DMS53 treated with DMSO at 0.1 percent for 48 hours (cell line): ENCODE results near the gene RAD17.
"Not testable (repeated sequence)": the region's sequence is repeated elsewhere in the genome, so short reads cannot be mapped to it uniquely, and the experiment has no call there.

ENCODE experiments used
- DNase-seq: peaks from one replicate; lab custom pipeline; 2025; ENCODE audit not compliant: unreplicated experiment; lab: John Stamatoyannopoulos, UW

The RAD17 gene, protein sequence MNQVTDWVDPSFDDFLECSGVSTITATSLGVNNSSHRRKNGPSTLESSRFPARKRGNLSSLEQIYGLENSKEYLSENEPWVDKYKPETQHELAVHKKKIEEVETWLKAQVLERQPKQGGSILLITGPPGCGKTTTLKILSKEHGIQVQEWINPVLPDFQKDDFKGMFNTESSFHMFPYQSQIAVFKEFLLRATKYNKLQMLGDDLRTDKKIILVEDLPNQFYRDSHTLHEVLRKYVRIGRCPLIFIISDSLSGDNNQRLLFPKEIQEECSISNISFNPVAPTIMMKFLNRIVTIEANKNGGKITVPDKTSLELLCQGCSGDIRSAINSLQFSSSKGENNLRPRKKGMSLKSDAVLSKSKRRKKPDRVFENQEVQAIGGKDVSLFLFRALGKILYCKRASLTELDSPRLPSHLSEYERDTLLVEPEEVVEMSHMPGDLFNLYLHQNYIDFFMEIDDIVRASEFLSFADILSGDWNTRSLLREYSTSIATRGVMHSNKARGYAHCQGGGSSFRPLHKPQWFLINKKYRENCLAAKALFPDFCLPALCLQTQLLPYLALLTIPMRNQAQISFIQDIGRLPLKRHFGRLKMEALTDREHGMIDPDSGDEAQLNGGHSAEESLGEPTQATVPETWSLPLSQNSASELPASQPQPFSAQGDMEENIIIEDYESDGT

DNA sequence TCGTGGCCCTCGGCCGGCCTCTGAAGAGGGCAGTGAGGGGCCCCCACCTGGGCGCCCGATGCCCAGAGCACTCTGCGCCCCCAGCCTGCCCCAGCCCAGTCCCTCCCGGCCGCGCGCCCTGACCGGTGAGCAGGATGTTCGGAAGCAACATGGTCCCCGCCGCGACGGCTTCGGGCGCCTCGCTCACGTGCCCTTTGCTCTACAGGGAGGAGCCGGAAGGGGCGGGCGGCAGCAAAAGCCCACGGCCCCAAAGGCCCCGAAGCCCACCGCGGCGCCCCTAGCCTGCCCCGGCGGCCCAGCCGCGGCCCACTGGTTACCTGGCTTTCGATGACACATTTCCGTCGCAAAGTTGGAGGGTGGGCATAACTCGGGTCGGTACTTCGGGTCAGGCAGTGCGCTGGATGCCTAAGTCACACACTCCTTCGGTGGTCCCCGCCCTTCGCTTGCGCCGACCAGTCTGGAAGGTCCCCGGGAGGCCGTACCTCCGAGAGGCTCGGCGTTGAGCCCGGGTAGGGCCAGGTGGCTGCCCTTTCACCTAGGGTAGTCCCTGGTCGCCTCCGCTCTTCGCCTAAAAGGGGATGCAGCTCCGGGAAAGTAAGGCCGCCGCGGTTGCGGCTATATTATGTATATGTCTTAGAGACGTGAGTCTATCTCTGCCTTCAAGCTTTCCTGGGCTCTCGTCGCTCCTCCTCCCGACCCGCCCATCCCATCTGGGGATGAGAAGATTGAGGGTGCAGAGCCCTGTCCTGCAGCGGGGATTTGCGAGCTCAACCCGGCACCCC lies at the start of gene RAD17, which contains the start of the genes AK6 and TAF9:
RAD17 (plus strand) TSS at position 479 of the 782 bp plus-strand sequence. CDS start 2,391 bp downstream, outside the sequence.
AK6 (minus strand) TSS at position 181 of the 782 bp plus-strand sequence; CDS start at position 151, 30 bp downstream.
TAF9 (minus strand) TSS at position 181 of the 782 bp plus-strand sequence. CDS start 3,783 bp downstream, outside the sequence.
- peak; percentile 88 for DNase-seq

DNA sequence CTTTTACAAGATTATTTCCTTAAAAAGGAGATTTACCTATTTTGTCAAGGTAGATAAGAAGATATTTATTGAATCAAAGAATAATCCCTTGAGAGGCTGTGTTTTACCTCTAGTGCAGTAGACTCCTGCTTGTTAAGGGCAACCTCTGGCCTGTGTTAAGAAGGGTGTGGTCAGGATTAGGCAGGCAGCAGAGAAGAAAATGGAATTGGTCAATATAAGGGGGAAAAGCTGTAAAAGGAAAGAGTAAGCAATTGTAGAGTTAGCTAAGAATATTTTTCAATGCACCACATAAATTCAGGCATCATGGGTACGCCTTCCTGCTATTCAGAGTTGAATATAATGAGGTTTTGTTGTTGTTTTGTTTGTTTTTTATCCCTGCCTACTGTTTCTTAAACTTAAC lies 43.3 kb upstream of the RAD17 start:
- no peak for DNase-seq

DNA sequence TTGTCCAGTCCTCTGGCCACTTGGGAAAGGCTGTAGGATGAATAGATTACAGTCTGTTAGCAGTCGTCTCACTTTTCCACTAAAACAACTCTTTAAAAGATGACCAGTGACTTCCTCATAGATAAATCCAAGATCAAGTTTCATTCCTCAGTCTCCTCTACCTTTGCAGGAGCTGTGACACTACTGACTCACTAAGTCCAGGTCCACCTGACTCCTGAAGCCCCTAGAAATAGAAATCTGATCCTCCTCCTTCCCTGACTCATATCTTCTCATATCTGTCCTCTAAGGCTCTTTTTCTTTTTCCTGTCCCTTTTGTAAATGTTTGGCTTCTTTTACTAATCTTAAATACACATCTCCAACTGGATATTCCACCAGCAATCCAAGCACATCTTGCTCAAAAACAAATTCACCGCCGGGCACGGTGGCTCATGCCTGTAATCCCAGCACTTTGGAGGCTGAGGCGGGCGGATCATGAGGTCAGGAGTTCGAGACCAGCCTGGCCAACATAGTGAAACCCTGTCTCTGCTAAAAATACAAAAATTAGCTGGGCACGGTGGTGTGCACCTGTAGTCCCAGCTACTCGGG lies 39.6 kb upstream of the RAD17 start:
- DNase-seq = peak; percentile 8

DNA sequence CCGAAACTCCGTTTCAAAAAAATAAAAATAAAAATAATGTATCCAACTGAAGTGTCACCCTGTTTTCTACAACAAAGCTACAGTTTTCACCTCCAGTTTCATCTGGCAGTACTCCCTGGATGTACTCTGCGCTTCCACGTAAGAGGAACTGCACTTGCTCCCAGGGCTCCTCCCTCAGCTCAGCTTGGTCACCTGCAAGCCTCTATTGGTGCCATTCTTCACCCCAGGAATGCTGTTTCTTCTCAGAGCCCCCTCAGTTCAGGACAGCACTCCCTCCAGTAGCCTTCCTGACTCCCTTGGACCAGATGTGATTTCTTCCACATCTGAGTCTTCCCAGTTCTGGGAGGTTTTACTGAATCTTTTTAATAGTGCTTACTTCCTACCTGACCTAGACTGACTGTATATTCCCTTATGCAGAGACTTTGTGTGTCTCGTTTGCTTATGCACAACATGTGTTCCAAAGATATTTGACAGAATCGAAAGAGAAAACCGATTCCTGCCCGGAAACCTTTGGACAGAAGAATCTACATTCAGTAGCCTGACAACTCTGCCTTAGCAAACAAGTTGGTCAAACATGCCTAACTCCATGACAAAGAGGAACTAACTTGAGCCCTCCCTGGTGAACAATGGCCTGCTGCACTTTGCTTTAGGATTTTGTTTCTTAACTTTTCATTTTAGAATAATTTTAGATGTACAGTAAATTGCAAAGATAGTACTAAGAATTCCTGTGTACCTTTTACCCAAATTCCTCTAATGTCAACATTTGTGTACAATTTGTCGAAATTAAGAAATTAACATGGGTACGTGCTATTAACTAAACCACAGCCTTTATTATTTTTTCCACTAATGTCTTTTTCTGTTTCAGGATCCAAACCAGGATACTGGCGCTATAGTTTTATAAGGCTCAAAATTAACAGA lies 37.8 kb upstream of the RAD17 start:
- peak; percentile 26 for DNase-seq

DNA sequence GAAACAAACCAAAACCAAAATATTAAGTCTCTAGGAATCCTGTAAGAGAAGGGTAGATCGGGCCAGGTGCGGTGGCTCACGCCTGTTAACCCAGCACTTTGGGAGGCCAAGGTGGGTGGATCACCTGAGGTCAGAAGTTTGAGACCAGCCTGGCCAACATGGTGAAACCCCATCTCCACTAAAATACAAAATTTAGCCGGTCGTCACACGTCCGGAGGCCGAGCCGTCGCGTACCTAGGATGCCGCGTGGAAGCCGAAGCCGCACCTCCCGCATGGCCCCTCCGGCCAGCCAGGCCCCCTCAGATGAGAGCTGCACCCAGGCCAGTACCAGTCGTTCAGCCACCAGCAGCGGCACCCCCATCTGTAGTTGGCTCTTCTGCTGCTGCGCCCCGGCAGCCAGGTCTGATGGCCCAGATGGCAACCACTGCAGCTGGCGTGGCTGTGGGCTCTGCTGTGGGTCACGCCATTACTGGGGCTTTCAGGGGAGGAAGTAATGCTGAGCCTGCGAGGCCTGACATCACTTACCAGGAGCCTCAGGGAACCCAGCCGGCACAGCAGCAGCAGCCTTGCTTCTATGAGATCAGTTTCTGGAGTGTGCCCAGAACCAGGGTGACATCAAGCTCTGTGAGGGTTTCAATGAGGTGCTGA lies 35.8 kb upstream of the RAD17 start:
- not testable (repeated sequence) for DNase-seq

DNA sequence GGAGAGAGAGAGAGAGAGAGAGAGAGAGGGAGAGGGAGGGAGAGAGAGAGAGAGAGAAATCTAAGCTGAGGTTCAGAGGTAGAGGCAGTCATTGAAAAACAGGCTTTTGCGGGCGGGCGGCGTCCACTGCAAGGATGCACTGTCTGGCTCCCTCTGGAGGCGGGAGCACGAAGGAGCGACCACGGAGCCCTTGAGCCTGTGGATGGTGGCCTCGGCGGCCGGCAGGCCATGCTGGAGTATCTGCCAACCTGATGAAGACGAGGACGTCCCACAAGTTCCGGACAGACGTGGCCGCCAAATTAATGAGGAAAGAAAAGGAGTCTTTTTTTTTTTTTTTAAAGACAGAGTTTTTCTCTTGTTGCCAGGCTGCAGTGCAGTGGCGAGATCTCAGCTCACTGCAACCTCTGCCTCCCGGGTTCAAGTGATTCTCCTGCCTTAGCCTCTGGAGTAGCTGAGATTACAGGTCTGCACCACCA lies 34.8 kb upstream of the RAD17 start:
- peak; percentile 79 for DNase-seq

DNA sequence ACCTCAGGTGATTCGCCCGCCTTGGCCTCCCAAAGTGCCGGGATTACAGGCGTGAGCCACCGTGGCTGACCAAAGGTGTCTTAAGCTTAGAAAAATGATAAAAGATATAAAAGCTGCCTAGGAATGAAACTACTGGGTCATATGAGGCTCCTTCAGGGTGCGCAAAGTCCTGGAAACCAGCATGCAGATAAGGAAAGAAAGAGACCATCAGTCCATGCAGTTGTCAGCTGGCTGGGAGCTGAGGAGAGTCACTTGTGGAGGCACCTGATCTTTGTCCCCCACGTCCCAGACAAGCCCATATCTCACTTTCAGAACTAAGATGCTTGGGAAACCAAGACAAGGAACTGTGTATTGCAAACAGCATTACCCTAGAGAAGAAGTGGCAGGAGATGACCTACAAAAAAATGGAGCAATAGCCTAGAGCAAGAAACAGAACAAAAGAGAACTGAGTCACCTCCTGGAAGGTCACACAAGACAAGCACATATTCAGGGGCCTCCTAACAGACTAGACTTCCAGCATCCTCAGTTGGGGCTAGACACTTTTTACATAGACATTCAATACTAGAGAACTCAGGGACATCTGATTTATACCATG lies 34.2 kb upstream of the RAD17 start:
- no peak for DNase-seq

DNA sequence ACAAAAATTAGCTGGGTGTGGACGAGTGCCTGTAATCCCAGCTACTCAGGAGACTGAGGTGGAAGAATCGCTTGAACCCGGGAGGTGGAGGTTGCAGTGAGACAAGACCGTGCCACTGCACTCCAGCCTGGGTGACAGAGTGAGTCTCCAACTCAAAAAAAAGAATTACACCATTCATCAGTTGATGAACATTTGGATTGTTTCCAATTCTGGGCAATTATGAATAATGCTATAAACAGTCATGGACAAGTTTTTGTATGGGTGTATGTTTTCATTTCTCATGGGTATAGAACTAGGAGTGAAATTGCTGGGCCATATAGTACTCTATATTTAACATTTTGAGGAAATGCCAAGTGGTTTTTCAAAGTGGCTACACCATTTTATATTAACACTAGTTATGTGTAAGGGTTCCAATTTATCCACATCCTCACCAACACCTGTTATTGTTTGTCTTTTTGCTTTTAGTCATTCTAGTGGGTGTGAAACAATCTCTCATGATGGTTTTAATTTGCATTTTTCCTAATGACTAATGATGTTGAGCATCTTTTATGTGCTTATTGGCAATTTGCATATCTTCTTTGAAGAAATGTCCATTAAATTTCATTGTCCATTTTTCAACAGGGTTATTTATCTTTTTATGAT lies 28.0 kb upstream of the RAD17 start:
- no peak for DNase-seq

DNA sequence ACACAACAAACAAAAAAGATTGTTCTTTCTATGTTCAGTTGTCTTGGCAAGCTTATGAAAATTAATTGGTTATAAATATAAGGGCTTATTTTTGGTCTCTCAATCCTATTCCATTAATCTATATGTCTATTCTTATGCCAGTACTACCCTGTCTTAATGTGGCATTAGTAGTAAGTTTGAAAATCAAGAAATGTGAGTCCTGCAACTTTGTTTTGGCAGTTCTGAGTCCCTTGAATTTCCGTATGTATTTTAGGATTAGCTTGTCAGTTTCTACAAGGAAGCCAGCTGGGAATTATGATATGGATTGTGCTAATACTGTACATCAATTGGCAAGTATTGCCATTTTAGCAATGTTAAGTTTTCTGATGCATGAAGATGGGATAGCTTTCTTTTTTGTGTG lies 26.5 kb upstream of the RAD17 start:
- DNase-seq = no peak

DNA sequence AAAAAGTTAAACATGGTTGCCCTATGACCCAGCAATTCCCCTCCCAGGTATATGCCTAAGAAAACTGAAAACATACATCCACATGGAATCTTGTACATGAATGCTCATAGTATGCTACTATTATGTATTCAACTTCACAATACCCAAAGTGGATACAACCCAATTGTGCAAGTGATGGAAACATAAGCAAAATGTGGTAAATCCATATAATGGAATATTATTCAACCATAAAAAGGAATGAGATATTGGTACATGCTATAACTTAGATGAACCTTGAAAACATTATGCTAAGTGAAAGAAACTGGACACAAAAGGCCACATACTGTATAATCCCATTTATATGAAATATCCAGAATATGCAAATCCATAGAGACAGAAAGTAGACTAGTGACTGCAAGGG lies 19.0 kb upstream of the RAD17 start:
- DNase-seq = no peak

DNA sequence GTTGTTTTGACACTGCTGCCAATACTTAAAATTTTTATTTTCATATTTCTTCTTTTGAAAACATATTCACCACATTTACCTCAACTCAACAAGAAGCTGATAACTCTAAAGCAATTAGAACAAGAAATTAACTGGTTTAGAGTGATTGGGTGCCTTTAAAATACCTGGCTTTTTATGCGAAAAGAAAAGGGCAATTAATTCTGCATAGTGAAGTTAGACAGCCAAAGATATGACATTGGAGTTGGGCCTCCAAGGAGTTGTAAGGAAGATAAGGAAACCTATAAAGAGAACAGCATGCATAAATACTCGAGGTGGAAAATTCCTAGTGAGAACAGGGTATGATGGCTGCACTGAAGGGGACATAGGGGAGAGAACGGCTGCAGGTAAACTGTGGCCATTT lies 9.9 kb upstream of the RAD17 start:
- DNase-seq = no peak

DNA sequence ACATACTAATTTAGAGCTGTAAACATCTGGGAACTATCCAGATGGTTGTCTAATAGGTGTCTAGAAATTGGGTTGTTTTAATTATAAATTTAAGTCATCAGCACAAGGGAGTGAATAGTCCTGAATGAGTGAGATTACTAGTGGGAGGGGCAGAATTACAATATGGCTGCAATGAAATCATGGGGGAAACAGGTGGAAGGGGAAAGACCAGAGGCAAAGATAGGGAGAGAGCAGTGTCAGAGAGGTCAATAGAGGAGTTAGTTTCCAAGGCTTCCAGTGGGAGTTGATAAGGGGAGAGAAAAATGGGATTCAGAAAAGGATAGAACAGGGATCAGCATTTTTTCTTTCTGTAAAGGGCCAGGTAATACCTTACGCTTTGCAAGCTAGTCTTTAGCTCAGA lies 9.2 kb upstream of the RAD17 start:
- DNase-seq = no peak

DNA sequence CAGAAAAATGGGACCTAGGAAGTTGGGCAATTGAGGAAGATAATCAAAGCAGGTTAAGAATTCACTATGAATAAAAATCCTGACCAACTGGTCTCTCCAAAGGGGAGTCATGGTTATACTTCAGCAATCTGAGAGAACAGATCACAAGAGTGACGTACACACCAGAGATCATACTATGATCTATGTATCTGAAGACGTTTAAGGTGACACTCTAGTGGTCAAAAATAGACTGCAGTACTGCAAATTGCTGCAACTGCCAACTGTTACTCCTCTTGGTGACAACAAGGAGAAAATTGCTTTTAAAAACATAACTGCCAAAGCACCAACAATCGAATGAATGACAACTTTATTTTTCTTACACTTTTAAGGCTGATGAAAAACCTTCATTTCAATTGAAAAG lies 5.2 kb upstream of the RAD17 start:
- no peak for DNase-seq

DNA sequence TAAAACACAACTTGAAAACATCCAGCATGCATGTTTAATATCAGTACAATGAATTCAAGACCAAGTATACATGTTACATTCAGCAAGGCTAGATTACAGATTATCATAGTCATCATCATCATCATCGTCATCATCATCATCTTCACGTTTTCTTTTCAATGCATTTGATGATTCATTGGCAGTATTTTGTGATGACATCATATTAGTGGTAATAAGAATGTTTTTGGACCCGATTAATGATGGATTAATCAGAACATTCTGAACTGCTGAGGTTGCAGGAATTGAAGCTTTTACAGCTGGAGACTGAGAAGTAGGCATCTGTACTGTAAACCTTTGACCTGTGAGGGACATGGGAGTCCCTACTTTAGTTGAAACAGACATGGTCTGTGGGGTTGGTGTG lies 4.8 kb upstream of the RAD17 start:
- DNase-seq = no peak

DNA sequence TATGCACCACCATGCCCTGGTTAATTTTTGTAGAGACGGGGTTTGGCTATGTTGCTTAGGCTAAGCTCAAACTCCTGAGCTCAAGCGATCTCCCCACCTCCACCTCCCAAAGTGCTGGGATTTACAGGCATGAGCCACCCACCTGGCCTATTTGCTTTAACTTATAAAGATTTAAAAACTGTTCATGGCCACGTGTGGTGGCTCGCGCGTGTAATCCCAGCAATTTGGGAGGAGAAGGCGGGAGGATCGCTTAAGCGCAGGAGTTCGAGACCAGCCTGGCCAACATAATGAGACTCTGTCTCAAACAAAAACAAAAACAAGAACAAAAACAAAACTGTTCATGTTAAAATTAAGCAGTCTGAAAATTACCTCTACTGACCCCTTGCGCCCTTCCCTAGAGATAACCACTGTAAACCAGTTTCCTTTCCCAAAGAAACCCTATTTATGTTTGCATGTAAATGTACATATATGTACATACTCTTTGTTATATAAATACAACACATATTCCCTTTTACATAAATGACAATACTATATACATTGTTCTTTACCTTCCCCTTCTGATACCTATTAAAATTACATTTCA lies 1.8 kb upstream of the RAD17 start:
- DNase-seq = no peak

DNA sequence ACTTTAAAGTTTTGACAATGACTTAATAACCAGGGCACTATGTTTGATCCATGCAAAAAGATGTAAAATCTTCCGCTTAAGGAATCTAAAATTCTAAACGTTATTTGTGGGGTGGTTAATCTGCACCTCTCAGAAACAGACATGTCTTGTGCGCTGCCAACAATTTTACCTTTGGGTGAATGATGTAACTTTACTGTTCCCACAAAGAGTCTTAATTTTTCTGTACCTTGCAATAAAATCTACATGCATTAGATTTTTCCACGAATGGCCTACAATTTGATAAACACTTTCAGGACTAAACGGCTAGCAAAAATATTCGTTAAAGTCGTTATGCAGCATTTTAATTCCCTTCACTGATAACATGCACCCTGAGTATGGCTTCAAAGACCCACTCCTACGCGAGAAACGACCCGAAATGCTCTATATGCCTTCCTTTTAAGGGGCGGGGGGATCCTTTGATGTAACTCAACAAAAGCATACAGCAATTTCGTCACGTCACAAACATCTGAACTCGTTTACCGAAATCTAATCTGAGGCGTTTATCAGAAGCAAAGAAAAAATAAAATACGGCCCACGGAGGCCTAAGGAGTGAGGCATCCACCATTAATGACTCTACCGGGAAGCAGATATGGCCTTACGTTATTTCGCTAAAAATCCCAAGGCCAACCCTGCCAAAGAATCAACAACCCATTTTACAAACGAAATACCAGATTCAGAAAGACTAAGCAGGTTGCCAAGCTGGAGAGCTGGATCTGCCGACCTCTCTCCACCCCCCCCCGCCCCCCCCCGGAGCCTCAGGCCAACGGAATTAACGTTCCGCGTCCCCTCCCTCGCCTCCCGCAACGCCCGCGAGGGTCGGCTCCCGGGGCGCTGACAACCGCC lies 919 bp upstream of the RAD17 start:
- no peak for DNase-seq

DNA sequence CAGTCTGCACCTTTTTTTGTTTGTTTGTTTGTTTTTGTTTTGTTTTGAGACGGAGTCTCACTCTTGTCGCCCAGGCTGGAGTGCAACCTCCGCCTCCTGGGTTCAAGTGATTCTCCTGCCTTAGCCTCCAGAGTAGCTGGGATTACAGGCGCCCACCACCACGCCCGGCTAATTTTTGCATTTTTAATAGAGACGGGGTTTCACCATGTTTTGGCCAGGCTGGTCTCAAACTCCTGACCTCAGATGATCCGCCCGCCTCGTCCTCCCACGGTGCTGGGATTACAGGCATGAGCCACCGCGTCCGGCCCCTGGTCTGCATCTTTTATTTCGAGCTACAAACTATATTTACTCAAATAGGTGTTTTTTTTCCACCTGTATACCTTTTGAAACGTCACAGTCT lies 717 bp downstream of the RAD17 start:
- not testable (repeated sequence) for DNase-seq
